GM18873 (cell line): ENCODE measurements around the gene TCOF1.

Source experiments
- ATAC-seq: cut with Tn5 transposase; IDR thresholded peaks from one replicate; pipeline ENCODE4 v1.9.1; 2021; ENCODE audit warnings: mild to moderate bottlenecking, moderate library complexity, moderate number of reproducible peaks; ENCODE audit not compliant: unreplicated experiment, low FRiP score

The TCOF1 gene

DNA sequence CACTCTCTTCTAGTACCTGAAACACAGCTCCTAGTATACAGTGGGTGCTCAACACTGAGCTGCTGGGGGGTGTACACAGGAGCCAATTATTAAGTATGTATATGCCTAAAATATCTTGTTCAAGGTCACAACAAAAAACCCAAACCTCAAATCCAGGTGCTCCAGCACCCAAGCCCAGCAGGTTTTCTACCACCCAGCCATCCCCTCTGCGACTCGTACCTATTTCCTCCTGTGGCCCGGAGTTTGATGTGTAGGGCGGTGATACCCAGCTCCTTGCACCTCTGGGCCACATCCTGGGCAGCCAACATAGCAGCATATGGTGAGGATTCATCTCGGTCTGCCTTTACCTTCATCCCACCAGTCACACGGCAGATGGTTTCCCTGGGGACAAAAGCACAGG is 89.1 kb downstream of the TCOF1 start:
- ATAC-seq: no peak

DNA sequence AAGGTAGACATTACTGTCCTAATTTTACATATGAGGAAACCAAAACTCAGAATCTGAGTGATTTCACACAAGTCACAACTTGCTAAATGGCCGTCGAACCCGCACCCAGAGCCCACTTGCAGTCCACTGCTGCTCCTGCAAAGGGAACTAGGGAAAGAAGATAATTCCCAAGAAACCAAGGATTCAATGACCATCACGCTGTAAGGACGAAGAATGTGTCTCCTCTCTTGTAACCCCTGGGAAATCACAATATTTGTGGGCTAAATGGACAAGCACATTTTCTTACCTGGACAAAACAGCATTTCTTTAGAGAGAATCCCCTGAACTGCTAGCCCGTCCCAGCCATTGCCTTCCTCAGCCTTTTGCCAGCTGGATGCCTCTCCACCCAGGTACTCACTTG is 89.7 kb downstream of the TCOF1 start:
- no peak for ATAC-seq

DNA sequence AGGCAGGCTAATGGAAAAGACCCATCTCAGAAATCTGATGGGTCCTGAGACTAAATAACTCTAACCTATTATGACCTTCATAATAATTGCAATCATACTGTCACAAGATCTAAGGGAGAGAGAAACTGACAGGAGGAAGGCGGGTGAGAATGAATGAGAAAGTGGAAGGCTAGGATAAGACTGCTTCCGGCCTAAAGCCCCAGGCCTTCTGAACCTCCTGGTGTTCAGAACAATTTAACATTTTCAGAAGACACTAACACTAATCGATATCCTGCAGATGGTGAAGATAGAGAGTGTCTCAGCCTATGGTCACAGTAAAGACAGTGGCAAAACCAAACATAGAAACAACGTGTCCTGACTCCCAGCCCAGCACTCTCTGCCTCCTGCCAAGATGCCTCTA is 90.8 kb downstream of the TCOF1 start:
- ATAC-seq: no peak

DNA sequence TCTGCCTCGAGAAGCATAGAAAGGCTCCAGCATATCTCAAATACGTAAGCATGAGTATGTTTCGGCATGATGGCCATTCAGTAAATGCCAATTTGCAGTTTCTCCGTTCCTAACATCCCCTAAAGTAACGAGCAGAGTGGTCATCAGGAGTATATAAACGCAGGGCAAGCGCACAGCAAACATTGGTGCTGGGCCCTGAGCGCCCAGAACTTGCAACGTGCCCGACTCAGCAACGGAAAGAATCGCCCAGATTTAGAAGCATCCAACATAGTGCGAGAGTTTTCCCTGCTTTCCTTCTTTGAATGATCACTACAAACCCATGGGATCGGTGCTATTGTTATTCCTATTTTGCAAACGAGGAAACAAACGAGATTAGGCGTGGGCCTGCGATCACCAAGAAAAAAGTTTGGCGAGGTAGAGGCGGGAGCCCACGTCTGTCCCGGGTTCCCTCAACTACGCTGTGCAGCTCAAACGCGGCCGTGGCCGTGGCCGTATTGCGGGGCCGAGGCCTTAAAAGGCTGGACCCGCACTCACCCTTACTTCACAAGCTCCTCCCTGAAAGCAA is 91.5 kb downstream of the TCOF1 start:
- no peak for ATAC-seq
